Glutamatergic neuron (in vitro differentiated cells): ENCODE measurements around the gene CCDC192. TPM values are rescaled to one million over a fixed set of nuclear protein-coding genes. Genes with fewer than 3 reads are reported as not detected.

ENCODE experiments used
- DNase-seq: peaks from one replicate; pipeline ENCODE4 v3.0.0; 2022
- H3K27ac Mint-ChIP-seq: one replicate; pipeline ENCODE4 v1.8.0; 2020; ENCODE audit warnings: mild to moderate bottlenecking, mixed read lengths, inconsistent platforms; ENCODE audit not compliant: unreplicated experiment
- H3K27me3 Mint-ChIP-seq: one replicate; pipeline ENCODE4 v1.8.0; 2020; ENCODE audit warnings: mild to moderate bottlenecking, moderate library complexity, mixed read lengths, inconsistent platforms; ENCODE audit not compliant: unreplicated experiment
- H3K36me3 Mint-ChIP-seq: one replicate; pipeline ENCODE4 v1.8.0; 2020; ENCODE audit warnings: mild to moderate bottlenecking, mixed read lengths, inconsistent platforms; ENCODE audit not compliant: unreplicated experiment
- H3K4me1 Mint-ChIP-seq: one replicate; pipeline ENCODE4 v1.8.0; 2020; ENCODE audit warnings: mild to moderate bottlenecking, low read depth, mixed read lengths, inconsistent platforms; ENCODE audit not compliant: unreplicated experiment
- H3K4me3 Mint-ChIP-seq: one replicate; pipeline ENCODE4 v1.8.0; 2020; ENCODE audit warnings: mild to moderate bottlenecking, mixed read lengths, inconsistent platforms; ENCODE audit not compliant: unreplicated experiment
- H3K9me3 Mint-ChIP-seq: one replicate; pipeline ENCODE4 v1.8.0; 2020; ENCODE audit warnings: mild to moderate bottlenecking, moderate library complexity, mixed read lengths, inconsistent platforms; ENCODE audit not compliant: unreplicated experiment
- CTCF ChIP-seq: fragments of 200-600 bp; sonication (generic); IDR thresholded peaks from one replicate; pipeline ENCODE4 v1.5.0; 2021; ENCODE audit not compliant: partially characterized antibody, unreplicated experiment
- total RNA-seq: library from RNA; stranded (reverse); fragmentation: NEBNext Ultra II Directional; extraction: Animal tissue kit (Norgen Biotek cat#: 25700); gene quantifications from one replicate; pipeline ENCODE4 v1.2.1, GENCODE V29; 2021; ENCODE audit not compliant: unreplicated experiment

The CCDC192 gene
- total RNA-seq, 1 donor from 2014 or later: not detected

- H3K4me3 Mint-ChIP-seq: no peak overlapping the region
- no peaks in the 10 kb centered on the region for H3K9me3 Mint-ChIP-seq
- no peak for TF ChIP-seq CTCF
- no peaks in the 10 kb centered on the region for H3K36me3 Mint-ChIP-seq
- H3K27ac Mint-ChIP-seq: no peak overlapping the region
- DNase-seq: no peak
- H3K27me3 Mint-ChIP-seq: no peaks in the 10 kb centered on the region
- H3K4me1 Mint-ChIP-seq: no peaks in the 10 kb centered on the region
Measured at GRCh38 chr5:127766676-127767335, 63.6 kb downstream of the CCDC192 start.

- no peaks in the 10 kb centered on the region for H3K27me3 Mint-ChIP-seq
- H3K4me1 Mint-ChIP-seq: no peaks in the 10 kb centered on the region
- DNase-seq: no peak
- TF ChIP-seq CTCF: no peak
- no peak overlapping the region for H3K27ac Mint-ChIP-seq
- no peaks in the 10 kb centered on the region for H3K9me3 Mint-ChIP-seq
- H3K4me3 Mint-ChIP-seq: no peak overlapping the region
- H3K36me3 Mint-ChIP-seq: no peaks in the 10 kb centered on the region
Measured at GRCh38 chr5:127769386-127769785, 66.2 kb downstream of the CCDC192 start.

GRCh38 chr5:127770272-127770671, 67.1 kb downstream of the CCDC192 start:
- DNase-seq: no peak
- Mint-ChIP-seq H3K27me3 (no peaks in the 10 kb centered on the region), H3K27ac (no peak overlapping the region), H3K4me3 (no peak overlapping the region), H3K4me1 (no peaks in the 10 kb centered on the region), H3K36me3 (peaks cover under 1% of the 10 kb centered on the region), H3K9me3 (no peaks in the 10 kb centered on the region)
- TF ChIP-seq CTCF: no peak

GRCh38 chr5:127772531-127772930, 69.3 kb downstream of the CCDC192 start:
- Mint-ChIP-seq H3K36me3 (peaks cover 12% of the 10 kb centered on the region), H3K4me1 (no peaks in the 10 kb centered on the region), H3K9me3 (peaks cover 2% of the 10 kb centered on the region), H3K27me3 (no peaks in the 10 kb centered on the region), H3K27ac (no peak overlapping the region), H3K4me3 (no peak overlapping the region)
- TF ChIP-seq CTCF: no peak
- no peak for DNase-seq

GRCh38 chr5:127774221-127774620, 71.0 kb downstream of the CCDC192 start:
- no peak overlapping the region for H3K27ac Mint-ChIP-seq
- peaks cover 3% of the 10 kb centered on the region for H3K9me3 Mint-ChIP-seq
- no peaks in the 10 kb centered on the region for H3K27me3 Mint-ChIP-seq
- H3K4me1 Mint-ChIP-seq: no peaks in the 10 kb centered on the region
- no peak for DNase-seq
- H3K4me3 Mint-ChIP-seq: no peak overlapping the region
- TF ChIP-seq CTCF: no peak
- peaks cover 24% of the 10 kb centered on the region for H3K36me3 Mint-ChIP-seq
